GM18519 (cell line): Measurements from ENCODE around the gene RNASE9.
"Not testable (repeated sequence)": the region's sequence is repeated elsewhere in the genome, so short reads cannot be mapped to it uniquely, and the experiment has no call there.

Experiments used
- ATAC-seq: cut with Tn5 transposase; IDR thresholded peaks from one replicate; pipeline ENCODE4 v1.9.1; 2021; ENCODE audit warnings: mild to moderate bottlenecking, moderate library complexity; ENCODE audit not compliant: unreplicated experiment, low FRiP score

Gene RNASE9

DNA sequence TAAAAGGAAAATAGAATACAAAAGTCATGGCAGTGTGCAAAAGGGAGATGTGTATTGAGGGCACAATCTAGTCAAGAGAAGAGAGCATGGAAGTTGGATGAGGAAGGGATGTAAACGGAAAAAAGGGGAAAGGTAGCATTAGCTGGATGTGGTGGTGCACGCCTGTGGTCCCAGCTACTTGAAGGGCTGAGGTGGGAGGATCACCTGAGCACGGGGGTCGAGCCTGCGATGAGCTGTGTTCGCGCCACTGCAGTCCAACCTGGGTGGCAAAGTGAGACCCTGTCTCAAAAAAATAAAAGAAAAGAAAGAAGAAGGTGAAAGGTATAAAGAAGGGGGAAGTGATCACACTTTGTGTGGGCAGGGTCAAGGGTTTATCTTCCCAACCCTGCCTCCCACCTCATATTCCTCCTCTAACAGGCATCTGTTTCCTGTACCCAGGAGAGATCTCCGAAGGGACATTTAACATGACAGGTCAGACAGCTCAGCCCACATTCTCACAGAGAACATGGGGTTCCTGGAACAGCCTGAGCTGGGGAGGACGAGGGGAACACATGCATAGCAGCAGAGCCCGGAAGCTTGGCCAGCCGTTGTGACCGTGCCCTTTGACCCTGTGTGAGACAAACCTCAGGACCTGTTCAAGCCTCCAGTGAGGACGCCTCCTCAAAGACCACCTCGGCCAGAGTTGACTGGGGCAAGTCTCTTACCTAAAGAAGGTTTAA, 18.1 kb upstream of the RNASE9 start:
- no peak for ATAC-seq

DNA sequence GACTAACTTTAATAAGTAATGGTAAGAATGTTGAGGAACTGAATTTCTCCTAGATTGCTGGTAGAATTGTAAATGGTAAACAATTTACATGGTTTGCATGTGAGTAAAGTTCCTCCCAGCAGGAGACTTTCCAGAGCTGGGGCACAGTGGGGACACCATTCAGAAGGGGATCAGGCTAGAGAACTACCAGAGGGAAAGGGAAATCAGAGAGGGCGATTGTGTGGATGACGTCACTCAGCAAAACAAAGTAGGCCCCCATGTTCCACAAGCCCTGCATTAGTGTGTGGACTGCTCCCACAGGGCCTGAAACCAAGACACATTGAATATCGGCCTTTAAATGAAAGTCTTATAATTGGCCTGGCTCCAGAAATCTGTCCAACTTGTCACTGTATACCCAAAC, 17.5 kb upstream of the RNASE9 start:
- no peak for ATAC-seq

DNA sequence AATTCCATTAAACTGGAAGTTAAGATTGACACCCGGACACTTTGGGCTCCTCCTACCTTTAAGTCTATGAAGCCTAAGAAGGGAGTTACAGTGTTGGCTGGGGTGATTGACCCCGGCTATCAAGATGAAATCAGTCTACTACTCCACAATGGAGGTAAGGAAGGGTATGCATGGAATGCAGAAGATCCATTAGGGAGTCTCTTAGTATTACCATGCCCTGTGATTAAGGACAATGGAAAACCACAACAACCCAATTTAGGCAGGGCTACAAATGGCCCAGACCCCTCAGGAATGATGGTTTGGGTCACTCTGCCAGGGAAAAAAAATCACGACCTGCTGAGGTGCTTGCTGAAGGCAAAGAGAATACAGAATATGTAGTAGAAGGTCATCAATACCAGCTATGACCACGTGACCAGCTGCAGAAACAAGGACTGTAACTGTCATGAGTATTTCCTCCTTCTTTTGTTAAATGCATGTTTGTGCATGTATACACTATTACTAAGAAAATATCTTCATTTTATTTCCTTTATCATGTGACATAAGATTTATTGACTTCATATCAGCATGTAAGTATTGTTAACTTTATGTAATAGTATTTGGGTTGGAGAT, 11.6 kb upstream of the RNASE9 start:
- not testable (repeated sequence) for ATAC-seq

DNA sequence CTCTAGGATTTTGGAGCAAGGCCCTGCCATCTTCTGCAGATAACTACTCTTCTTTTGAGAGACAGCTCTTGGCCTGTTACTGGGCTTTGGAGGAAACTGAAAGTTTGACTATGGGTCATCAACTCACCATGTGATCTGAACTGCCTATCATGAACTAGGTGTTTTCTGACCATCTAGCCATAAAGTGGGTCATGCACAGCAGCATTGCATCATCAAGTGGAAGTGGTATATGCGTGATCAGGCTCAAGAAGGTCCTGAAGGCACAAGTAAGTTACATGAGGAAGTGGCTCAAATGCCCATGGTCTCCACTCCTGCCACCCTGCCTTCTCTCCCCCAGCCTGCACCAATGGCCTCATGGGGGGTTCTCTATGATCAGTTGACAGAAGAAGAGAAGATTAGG, 9.9 kb upstream of the RNASE9 start:
- ATAC-seq = not testable (repeated sequence)

DNA sequence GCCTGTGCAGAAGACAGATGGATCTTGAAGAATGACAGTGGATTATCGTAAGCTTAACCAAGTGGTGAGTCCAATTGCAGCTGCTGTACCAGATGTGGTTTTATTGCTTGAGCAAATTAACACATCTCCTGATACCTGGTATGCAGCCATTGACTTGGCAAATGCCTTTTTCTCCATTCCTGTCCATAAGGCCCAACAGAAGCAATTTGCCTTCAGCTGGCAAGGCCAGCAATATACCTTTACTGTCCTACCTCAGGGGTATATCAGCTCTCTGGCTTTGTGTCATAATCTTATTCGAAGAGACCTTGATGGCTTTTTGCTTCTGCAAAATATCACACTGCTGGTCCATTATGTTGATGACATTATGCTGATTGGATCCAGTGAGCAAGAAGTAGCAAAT, 9.0 kb upstream of the RNASE9 start:
- ATAC-seq = not testable (repeated sequence)

DNA sequence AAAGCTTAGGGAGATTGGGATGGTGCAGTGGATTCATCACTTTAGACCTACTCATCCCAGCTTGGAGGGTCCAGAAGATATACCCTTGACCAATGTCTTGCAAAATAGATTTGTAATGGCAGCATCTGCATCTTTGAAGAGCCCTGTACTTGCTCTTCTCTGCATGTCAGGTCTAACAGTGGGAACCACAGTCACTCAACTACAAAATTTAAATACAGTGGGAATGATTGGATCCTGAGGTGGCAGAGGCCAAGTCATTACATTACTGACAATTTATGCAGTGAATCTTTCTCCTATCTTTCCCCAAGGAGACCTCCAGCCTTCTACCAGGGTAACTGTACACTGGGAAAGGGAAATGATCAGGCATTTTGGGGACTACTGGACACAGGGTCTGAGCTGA, 8.2 kb upstream of the RNASE9 start:
- ATAC-seq = no peak

DNA sequence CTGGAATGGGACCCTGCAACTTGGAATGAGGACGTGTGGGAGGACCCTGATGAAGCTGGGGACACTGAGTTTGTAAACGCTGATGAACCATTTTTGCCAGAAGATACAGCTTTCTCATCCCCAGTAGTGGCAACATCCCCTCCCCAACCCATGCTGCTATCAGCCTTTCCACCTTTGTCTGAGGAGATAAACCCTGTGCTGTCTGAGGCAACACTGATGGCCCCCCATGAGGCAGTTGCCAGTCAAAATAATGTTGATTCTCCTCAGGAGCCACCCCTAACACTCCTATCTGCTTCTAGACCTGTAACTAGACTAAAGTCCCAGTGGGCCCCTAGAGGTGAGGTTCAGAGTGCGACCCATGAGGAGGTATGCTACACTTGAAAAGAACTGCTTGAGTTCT, 7.5 kb upstream of the RNASE9 start:
- ATAC-seq = no peak

DNA sequence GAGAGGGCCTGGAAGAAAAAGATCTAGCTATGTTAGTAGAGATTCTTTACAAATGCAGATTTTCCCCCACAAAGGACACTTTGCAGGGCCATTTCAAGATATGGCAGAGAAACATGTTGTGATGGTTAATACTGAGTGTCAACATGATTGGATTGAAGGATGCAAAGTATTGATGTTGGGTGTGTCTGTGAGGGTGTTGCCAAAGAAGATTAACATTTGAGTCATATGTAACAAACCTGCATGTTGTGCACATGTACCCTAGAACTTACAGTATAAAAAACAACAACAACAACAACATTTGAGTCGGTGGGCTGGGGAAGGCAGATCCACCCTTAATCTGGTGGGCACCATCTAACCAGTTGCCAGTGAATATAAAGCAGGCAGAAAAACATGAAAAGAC, 6.4 kb upstream of the RNASE9 start:
- ATAC-seq = not testable (repeated sequence)

DNA sequence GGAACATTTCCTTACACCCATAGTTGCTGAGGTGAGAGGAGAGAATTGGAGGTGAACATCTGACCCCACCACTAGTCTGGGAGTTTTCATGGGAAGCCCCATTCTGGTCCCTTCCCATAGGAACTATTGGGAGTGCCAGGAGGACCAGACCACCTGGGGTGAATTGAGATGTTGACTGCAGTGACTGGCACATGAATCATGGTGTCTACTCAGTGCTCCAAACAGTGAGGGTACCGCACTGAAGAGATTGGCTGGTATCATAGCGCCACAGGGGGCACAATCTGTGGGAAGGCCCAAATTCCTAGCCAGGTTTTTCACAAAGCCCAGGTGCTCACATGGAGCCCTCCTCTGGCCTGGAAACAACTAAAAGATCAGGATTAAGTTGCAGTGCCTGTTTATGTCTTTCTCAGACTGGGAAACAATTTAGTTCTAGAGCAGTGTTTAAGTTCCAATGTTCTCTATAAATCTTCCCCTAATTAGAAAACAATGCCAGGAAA, 3.7 kb upstream of the RNASE9 start:
- ATAC-seq = no peak

DNA sequence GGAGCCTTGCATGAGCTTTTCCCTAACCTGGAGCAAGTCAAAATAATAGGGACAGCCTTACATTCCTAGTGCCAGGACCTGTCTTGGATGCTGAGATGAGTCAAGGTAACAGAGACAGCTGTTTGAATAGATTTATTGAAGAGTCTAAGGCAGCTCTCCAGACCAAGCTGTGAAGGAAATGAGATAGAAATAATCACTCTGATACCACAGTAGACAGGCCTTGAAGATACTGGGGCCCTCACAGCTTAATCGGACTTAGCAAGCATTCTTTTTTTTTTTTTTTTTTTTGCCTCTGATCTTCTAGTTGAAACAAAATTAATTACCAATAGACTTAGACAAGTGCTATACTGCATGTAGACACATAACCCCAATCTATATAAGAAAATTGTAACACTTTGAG, 3.1 kb upstream of the RNASE9 start:
- ATAC-seq = no peak

DNA sequence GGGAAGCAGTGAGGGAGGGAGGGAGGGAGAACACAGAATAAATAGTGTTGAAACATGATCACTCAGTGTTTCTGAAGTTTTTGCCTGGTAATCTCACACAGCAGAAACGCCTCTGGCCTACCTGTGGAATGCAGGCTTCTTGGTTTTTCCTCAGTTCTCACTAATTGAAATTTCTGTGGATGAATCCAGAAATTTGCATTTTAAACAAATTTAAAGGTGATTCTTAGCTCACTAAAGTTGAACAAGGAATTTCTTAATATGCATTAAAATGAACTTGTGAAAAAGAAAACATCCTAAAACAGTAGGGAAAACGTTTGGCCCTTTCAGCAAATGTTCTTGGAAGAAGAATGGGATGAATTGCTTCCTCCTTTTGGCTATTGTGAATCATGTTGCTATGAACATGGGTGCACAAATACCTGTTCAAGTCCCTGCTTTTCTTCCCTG, 1.4 kb downstream of the RNASE9 start:
- no peak for ATAC-seq

DNA sequence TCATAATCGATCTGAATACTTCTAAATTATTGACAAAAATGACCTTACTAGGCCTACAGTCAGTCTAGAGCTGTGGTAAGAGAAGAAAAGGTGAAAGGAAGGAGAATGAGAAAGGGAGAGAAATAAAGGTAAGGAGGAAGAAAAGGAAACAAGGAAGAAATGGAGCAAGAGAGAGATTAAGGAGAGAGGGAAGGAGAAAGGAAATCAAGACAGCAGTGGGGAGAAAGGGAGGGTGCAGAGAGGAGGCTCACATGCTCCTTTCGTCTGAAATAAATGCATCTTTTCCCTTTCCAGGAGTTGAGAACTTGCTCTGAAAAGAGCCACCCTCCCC, 3.7 kb downstream of the RNASE9 start:
- ATAC-seq = no peak

DNA sequence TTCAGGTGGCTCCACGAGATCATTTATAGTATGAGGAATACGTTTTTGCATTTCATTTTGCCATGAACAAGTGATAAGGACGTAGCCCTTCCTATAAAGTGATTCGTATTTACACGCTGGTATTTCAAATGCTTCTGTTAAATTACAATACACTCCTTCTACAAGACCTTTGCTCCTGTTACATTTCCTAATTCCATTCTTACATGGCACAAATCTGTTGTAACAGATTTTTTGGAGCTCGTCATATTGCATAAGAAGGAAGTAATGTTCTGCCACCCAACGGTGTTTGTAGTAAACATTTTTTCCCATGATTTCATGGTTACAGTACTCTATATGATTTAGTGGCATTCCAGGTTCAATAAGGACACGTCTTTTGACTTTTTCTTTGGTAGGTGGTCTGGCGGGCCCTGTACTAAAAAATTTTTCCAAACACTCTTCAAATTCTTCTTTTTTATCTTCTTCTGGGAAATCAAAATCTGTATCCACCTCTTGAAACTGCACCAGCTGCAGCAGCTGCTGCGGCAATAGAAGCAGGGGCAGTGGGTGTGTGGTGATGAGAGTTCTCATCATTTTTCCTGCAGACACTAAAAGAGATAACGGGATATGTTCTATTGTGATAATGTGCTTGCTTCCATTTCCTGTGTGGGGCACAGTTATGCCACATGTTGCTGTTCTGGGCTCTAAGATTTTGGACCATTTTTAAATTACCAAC, 4.2 kb downstream of the RNASE9 start:
- no peak for ATAC-seq

DNA sequence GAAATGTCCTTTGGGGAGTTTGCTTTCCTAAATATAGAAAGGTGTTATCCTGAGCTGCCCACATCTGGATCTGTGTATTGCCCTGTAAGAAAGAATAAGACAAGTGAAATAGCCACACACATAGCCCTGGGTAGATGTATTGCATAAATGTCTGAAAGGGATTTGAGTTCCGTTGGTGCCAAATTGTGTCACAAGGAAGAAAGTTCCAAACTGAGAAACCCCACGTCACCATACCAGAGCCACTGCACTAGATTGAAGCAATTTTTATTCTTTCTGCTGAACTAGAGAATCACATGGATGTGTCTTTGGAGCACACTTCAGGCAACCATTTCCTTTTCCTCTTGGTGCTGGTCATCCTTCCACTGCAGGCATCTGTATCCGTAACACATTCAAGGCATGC, 5.0 kb downstream of the RNASE9 start:
- no peak for ATAC-seq

DNA sequence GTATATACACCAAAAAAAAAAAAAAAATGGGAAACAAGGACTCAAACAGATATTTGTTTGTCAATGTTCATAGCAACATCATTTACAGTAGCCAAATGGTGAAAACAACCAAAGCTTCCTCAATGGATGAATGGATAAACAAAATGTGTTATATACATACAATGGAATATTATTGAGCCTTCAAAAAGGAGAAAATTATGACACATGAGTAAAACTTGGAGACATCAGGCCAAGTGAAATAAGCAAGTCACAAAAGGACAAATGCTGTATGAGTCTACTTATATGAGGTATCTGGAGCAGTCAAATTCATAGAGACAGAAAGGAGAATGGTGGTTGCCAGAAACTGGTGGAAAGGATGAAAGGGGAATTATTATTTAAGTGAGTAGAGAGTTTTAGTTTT, 7.8 kb downstream of the RNASE9 start:
- no peak for ATAC-seq

DNA sequence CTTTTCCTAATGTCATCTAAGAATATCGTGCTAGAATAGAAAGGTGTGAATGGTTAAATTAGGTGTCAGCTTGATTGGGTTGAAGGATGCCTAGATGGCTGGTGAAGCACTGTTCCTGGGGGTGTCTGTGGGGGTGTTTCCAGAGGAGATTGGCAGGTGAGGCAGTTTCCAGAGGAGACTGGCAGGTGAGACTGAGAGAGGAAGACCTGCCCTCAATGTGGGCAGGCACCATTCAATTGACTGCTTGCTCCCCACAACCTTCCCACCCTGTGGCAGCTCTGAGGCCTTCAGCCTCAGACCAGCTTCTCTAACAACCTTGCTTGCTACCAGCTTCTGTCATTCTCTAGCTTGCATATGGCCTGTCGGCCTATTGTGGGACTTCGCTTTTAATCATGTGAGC, 9.2 kb downstream of the RNASE9 start:
- ATAC-seq = no peak

DNA sequence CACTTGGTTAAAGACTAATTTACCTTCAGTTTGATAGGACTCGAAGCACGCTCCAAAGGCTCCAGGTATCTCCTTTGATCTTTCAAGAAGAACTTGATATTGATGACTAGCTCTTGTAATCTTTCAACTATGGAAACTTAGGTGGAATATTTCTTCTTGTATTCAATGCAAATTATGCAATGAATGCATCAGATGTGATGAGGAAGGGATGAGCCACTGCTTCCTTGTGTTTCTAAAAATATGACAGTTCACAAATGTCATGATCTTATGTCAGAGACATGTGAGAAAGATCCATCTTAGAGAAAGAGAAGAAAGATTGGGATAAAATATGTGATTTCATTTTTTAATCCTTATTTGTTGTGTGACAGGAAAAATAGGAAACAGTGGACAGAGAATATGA, 9.9 kb downstream of the RNASE9 start:
- no peak for ATAC-seq

DNA sequence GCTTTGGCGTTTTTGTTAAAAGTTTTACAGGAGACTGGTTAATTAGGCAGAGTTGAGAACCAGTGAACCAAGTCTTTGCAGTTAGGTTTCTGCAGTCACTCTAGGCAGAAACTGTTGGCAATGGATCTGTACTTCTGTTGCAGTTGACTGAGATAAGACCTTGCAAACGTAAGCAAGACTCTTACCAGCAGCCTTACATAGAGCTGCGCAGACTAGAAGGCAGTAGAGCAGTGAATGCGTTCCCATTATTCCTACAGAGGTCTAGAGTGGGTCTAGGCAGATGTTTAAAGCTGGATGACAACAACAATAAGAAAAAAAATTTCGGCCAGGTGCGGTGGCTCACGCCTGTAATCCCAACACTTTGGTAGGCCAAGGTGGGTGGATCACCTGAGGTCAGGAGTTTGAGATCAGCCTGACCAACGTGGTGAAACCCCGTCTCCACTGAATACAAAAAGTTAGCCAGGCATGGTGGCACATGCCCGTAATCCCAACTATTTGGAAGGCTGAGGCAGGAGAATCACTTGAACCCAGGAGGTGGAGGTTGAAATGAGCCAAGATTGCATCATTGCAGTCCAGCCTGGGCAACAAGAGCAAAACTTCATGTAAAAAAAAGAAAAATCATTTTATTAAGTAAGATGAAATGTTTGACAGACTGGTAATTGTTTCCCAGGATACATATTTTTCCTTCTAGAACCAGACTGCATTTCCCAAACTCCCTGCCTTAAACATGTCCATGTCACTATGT, 12.3 kb downstream of the RNASE9 start:
- no peak for ATAC-seq

DNA sequence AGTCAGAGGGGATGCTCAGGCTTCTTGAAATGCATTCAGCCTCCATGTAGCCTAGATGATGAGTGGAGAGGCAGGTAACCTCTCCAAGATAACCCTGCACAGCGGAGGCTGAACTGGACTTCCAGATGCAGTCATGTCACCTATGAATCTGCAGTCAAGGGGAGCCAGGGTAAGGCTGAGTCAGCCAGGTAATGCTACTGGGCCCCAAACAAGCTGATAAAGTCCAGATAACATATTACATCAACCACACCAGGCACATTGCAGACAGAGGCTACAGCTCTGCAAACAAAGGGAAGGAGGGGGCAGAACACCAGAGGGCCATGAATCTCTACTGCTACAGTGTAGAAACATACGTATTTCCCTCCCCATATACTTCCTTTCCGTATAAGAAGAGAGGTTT, 14.0 kb downstream of the RNASE9 start:
- ATAC-seq = no peak

DNA sequence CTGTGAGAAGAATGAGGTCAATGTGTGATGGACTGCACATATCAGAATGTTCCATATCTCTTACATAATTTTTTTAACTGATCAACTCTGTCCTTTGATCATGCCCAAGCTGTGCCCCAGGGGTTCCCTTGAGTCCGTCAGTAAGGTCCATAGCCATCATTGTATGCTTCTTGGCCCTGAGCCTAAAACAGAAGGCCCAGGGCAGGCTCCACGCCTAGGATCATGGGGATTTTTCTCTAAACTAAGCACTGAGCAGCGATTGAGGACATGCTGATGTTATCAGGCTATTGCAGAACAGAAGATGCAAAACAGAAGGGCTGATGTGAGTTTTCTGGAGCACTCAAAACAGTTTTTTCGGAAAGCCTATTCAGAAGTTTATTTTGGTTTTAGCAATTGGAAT, 20.9 kb downstream of the RNASE9 start:
- no peak for ATAC-seq
